ENCODE measurements around the gene LEPR.
"Not testable (repeated sequence)": the region's sequence is repeated elsewhere in the genome, so short reads cannot be mapped to it uniquely, and the experiment has no call there.

Gene LEPR

GRCh38 chr1:65420590-65421350 lies at the start of gene LEPR, which contains the start of gene LEPROT:
Gene LEPR (plus strand): TSS chr1:65420668. CDS start chr1:65565566, 144,898 bp downstream.
Gene LEPROT (plus strand): TSS chr1:65420668. CDS start chr1:65420725, 57 bp downstream.
- H3K4me1 ChIP-seq = peaks cover 26% of the 10 kb centered on the region
- DNase-seq (ENCODE audit: low spot score in 2 of 2) = peak in 1 of 2 experiments; percentile 76
- H3K36me3 ChIP-seq (replicated peaks) = 0 out of 2 replicates have a peak, but pooled peaks cover 4% of the 10 kb centered on the region
- no peaks in the 10 kb centered on the region for H3K9me3 ChIP-seq
- H3K4me3 ChIP-seq = peak within 1 kb of the TSS; percentile 93
- in situ Hi-C loops (cut with MboI; ENCODE audit: low sequenced_read_pairs) = loop anchor here (25.0 kb wide), 1 partner anchor 358 kb away; no protein-coding TSS in a partner anchor
- no peaks in the 10 kb centered on the region for H3K27me3 ChIP-seq (ENCODE audit: low read depth)

- Histone ChIP-seq H3K27me3 (ENCODE audit: low read depth) (no peaks in the 10 kb centered on the region), H3K36me3 (replicated peaks) (no peaks in the 10 kb centered on the region), H3K4me1 (no peaks in the 10 kb centered on the region), H3K4me3 (no peak overlapping the region), H3K9me3 (no peaks in the 10 kb centered on the region; the same call in 1 of the 2 replicates)
- in situ Hi-C loops (cut with MboI; ENCODE audit: low sequenced_read_pairs) = no loop called here
- DNase-seq (ENCODE audit: low spot score in 2 of 2) = no peak
Measured at GRCh38 chr1:65371544-65371943, 48.9 kb upstream of the LEPR start.

GRCh38 chr1:65372557-65372956 lies 47.9 kb upstream of the LEPR start:
- Histone ChIP-seq H3K9me3 (no peaks in the 10 kb centered on the region; the same call in 1 of the 2 replicates), H3K4me1 (no peaks in the 10 kb centered on the region), H3K36me3 (replicated peaks) (no peaks in the 10 kb centered on the region), H3K27me3 (ENCODE audit: low read depth) (no peaks in the 10 kb centered on the region), H3K4me3 (no peak overlapping the region)
- in situ Hi-C loops (cut with MboI; ENCODE audit: low sequenced_read_pairs) = no loop called here
- no peak for DNase-seq (ENCODE audit: low spot score in 2 of 2)

- Histone ChIP-seq H3K27me3 (ENCODE audit: low read depth) (no peaks in the 10 kb centered on the region), H3K9me3 (no peaks in the 10 kb centered on the region; the same call in 1 of the 2 replicates), H3K36me3 (replicated peaks) (no peaks in the 10 kb centered on the region; the same call in 1 of the 2 replicates), H3K4me3 (no peak overlapping the region), H3K4me1 (no peaks in the 10 kb centered on the region)
- DNase-seq (ENCODE audit: low spot score in 2 of 2) = no peak
- in situ Hi-C loops (cut with MboI; ENCODE audit: low sequenced_read_pairs) = no loop called here
Measured at GRCh38 chr1:65377496-65378246, 42.8 kb upstream of the LEPR start.

- in situ Hi-C loops (cut with MboI; ENCODE audit: low sequenced_read_pairs) = no loop called here
- H3K9me3 ChIP-seq = no peaks in the 10 kb centered on the region; the same call in 1 of the 2 replicates
- no peaks in the 10 kb centered on the region; the same call in 1 of the 2 replicates for H3K36me3 ChIP-seq (replicated peaks)
- H3K27me3 ChIP-seq (ENCODE audit: low read depth) = no peaks in the 10 kb centered on the region
- no peak for DNase-seq (ENCODE audit: low spot score in 2 of 2)
- no peaks in the 10 kb centered on the region for H3K4me1 ChIP-seq
- no peak overlapping the region for H3K4me3 ChIP-seq
Measured at GRCh38 chr1:65378247-65378946, 42.1 kb upstream of the LEPR start.

- H3K9me3 ChIP-seq; in situ Hi-C loops (cut with MboI; ENCODE audit: low sequenced_read_pairs): not testable (repeated sequence)
Measured at GRCh38 chr1:65384426-65384825, 36.0 kb upstream of the LEPR start.

GRCh38 chr1:65386439-65386838 lies 34.0 kb upstream of the LEPR start:
- H3K4me3 ChIP-seq = no peak overlapping the region
- H3K36me3 ChIP-seq (replicated peaks) = 0 out of 2 replicates have a peak, but pooled peaks cover 3% of the 10 kb centered on the region
- in situ Hi-C loops (cut with MboI; ENCODE audit: low sequenced_read_pairs) = no loop called here
- no peaks in the 10 kb centered on the region for H3K4me1 ChIP-seq
- no peaks in the 10 kb centered on the region for H3K9me3 ChIP-seq
- H3K27me3 ChIP-seq (ENCODE audit: low read depth) = no peaks in the 10 kb centered on the region
- DNase-seq (ENCODE audit: low spot score in 2 of 2) = no peak

More at GRCh38 chr1:65384426-65384825, 36.0 kb upstream of the LEPR start:
- not testable (repeated sequence) for H3K4me1 ChIP-seq; H3K36me3 ChIP-seq (replicated peaks); DNase-seq (ENCODE audit: low spot score in 2 of 2); H3K4me3 ChIP-seq; H3K27me3 ChIP-seq (ENCODE audit: low read depth)

GRCh38 chr1:65387821-65388220 lies 32.6 kb upstream of the LEPR start:
- peaks cover 3% of the 10 kb centered on the region; the same call in 1 of the 2 replicates for H3K36me3 ChIP-seq (replicated peaks)
- H3K27me3 ChIP-seq (ENCODE audit: low read depth) = no peaks in the 10 kb centered on the region
- no peak overlapping the region for H3K4me3 ChIP-seq
- H3K4me1 ChIP-seq = no peaks in the 10 kb centered on the region
- no peaks in the 10 kb centered on the region for H3K9me3 ChIP-seq
- in situ Hi-C loops (cut with MboI; ENCODE audit: low sequenced_read_pairs) = no loop called here
- no peak for DNase-seq (ENCODE audit: low spot score in 2 of 2)

- H3K9me3 ChIP-seq = no peaks in the 10 kb centered on the region
- H3K4me3 ChIP-seq = no peak overlapping the region
- in situ Hi-C loops (cut with MboI; ENCODE audit: low sequenced_read_pairs) = no loop called here
- no peak for DNase-seq (ENCODE audit: low spot score in 2 of 2)
- H3K36me3 ChIP-seq (replicated peaks) = peaks cover 3% of the 10 kb centered on the region; the same call in 1 of the 2 replicates
- no peaks in the 10 kb centered on the region for H3K27me3 ChIP-seq (ENCODE audit: low read depth)
- no peaks in the 10 kb centered on the region for H3K4me1 ChIP-seq
Measured at GRCh38 chr1:65388908-65389695, 31.4 kb upstream of the LEPR start.

- Histone ChIP-seq H3K27me3 (ENCODE audit: low read depth) (no peaks in the 10 kb centered on the region), H3K4me1 (no peaks in the 10 kb centered on the region), H3K36me3 (replicated peaks) (peaks cover 3% of the 10 kb centered on the region), H3K9me3 (no peaks in the 10 kb centered on the region), H3K4me3 (no peak overlapping the region)
- no peak for DNase-seq (ENCODE audit: low spot score in 2 of 2)
- in situ Hi-C loops (cut with MboI; ENCODE audit: low sequenced_read_pairs) = no loop called here
Measured at GRCh38 chr1:65392497-65392896, 28.0 kb upstream of the LEPR start.

- H3K4me3 ChIP-seq = no peak overlapping the region
- DNase-seq (ENCODE audit: low spot score in 2 of 2) = no peak
- no peaks in the 10 kb centered on the region for H3K9me3 ChIP-seq
- in situ Hi-C loops (cut with MboI; ENCODE audit: low sequenced_read_pairs) = no loop called here
- H3K4me1 ChIP-seq = no peaks in the 10 kb centered on the region
- H3K36me3 ChIP-seq (replicated peaks) = peaks cover 3% of the 10 kb centered on the region
- no peaks in the 10 kb centered on the region for H3K27me3 ChIP-seq (ENCODE audit: low read depth)
Measured at GRCh38 chr1:65393347-65393746, 27.1 kb upstream of the LEPR start.

- Histone ChIP-seq H3K4me3 (no peak overlapping the region), H3K27me3 (ENCODE audit: low read depth) (no peaks in the 10 kb centered on the region), H3K4me1 (no peaks in the 10 kb centered on the region), H3K36me3 (replicated peaks) (no peaks in the 10 kb centered on the region; the same call in none of the 2 replicates), H3K9me3 (no peaks in the 10 kb centered on the region)
- no peak for DNase-seq (ENCODE audit: low spot score in 2 of 2)
- in situ Hi-C loops (cut with MboI; ENCODE audit: low sequenced_read_pairs) = no loop called here
Measured at GRCh38 chr1:65393928-65394327, 26.5 kb upstream of the LEPR start.

All from HAP-1 (cell line).